Mucosa of gallbladder (tissue), 1 donor: ENCODE measurements around the gene NAP1L4. TPM values are rescaled to one million over a fixed set of nuclear protein-coding genes. Genes with fewer than 3 reads are reported as not detected.
"Not testable (repeated sequence)": the region's sequence is repeated elsewhere in the genome, so short reads cannot be mapped to it uniquely, and the experiment has no call there.

Experiments
- DNase-seq: peaks from one replicate; pipeline ENCODE4 v3.0.0-alpha.2; 2020; ENCODE audit warnings: low spot score
- total RNA-seq: library from RNA; stranded (reverse); gene quantifications from one replicate; pipeline ENCODE4 v1.2.1, GENCODE V29; 2021
- donor health status: DM: no; HTN: no; CAD: no.

The NAP1L4 gene
- total RNA-seq, 1 donor from 2014 or later, result 135 TPM

GRCh38 chr11:2960139-2960538, 32.0 kb downstream of the NAP1L4 start:
- DNase-seq, result no peak

- DNase-seq, result no peak
Measured at GRCh38 chr11:2958251-2958650, 33.9 kb downstream of the NAP1L4 start.

- DNase-seq, result no peak
Measured at GRCh38 chr11:2955906-2956476, 36.1 kb downstream of the NAP1L4 start.

GRCh38 chr11:2954263-2954662, 37.9 kb downstream of the NAP1L4 start:
- no peak for DNase-seq

- DNase-seq, result no peak
Measured at GRCh38 chr11:2952290-2952689, 39.8 kb downstream of the NAP1L4 start.

GRCh38 chr11:2951231-2952110, 40.7 kb downstream of the NAP1L4 start:
- DNase-seq, result no peak

GRCh38 chr11:2950825-2951224, 41.3 kb downstream of the NAP1L4 start:
- no peak for DNase-seq

- DNase-seq, result no peak
Measured at GRCh38 chr11:2949920-2950319, 42.2 kb downstream of the NAP1L4 start.

GRCh38 chr11:2947744-2948143, 44.4 kb downstream of the NAP1L4 start:
- DNase-seq, result no peak

GRCh38 chr11:2945757-2946287, 46.3 kb downstream of the NAP1L4 start:
- no peak for DNase-seq

GRCh38 chr11:2945031-2945756, 46.9 kb downstream of the NAP1L4 start:
- DNase-seq, result peak; percentile 92

- DNase-seq, result no peak
Measured at GRCh38 chr11:2944530-2944929, 47.6 kb downstream of the NAP1L4 start.

- DNase-seq, result peak; percentile 70
Measured at GRCh38 chr11:2943711-2944118, 48.4 kb downstream of the NAP1L4 start.

GRCh38 chr11:2942872-2943710, 49.0 kb downstream of the NAP1L4 start:
- no peak for DNase-seq

- no peak for DNase-seq
Measured at GRCh38 chr11:2942447-2942846, 49.7 kb downstream of the NAP1L4 start.

- DNase-seq, result peak; percentile 73
Measured at GRCh38 chr11:2940921-2941821, 51.0 kb downstream of the NAP1L4 start.

- DNase-seq, result peak; percentile 80
Measured at GRCh38 chr11:2940147-2940920, 51.8 kb downstream of the NAP1L4 start.

- DNase-seq, result not testable (repeated sequence)
Measured at GRCh38 chr11:2938458-2939418, 53.4 kb downstream of the NAP1L4 start.
